Thoracic aorta (tissue), 2 donors: ENCODE measurements around the gene NFASC. TPM values are rescaled to one million over a fixed set of nuclear protein-coding genes. Genes with fewer than 3 reads are reported as not detected.

ENCODE experiments used
- ATAC-seq: fragments of 150-250 bp; one replicate; pipeline ENCODE4 v1.8.0; 2017; ENCODE audit warnings: low read depth; ENCODE audit not compliant: insufficient number of reproducible peaks, low FRiP score
- DNase-seq: peaks from one replicate; pipeline ENCODE4 v3.0.0-alpha.2; 2020; ENCODE audit warnings: low spot score
- H3K27ac ChIP-seq, 2 donors: fragments of 200-600 bp; sonication (generic); 1 replicate in 1 of 2; 2 replicates in 1 of 2; pipeline ENCODE4 v1.5.1; 2016; ENCODE audit warnings: mild to moderate bottlenecking in 2 of 2, moderate library complexity in 2 of 2
- H3K27me3 ChIP-seq: fragments of 200-600 bp; sonication (generic); replicated peaks from 2 replicates; pipeline ENCODE4 v1.6.0; 2016; ENCODE audit warnings: mild to moderate bottlenecking; ENCODE audit not compliant: insufficient read depth
- H3K36me3 ChIP-seq: fragments of 200-600 bp; sonication (generic); one replicate; pipeline ENCODE4 v1.5.1; 2016
- H3K4me1 ChIP-seq, 2 donors: fragments of 200-600 bp; sonication (generic); 1 replicate in 1 of 2; 2 replicates in 1 of 2; pipeline versions ENCODE4 v1.5.1 to v1.6.0; 2016; ENCODE audit warnings: low read depth in 2 of 2, mild to moderate bottlenecking in 1 of 2; ENCODE audit not compliant: control insufficient read depth in 1 of 2
- H3K4me3 ChIP-seq: fragments of 200-600 bp; sonication (generic); 2 replicates; pipeline ENCODE4 v1.5.1; 2016; ENCODE audit warnings: mild to moderate bottlenecking
- H3K9me3 ChIP-seq: fragments of 200-600 bp; sonication (generic); 2 replicates; pipeline ENCODE4 v1.5.1; 2016
- total RNA-seq, 2 donors: library from RNA; depleted of rRNA; stranded (reverse); fragments of >200 nt; gene quantifications; one replicate each; pipeline versions ENCODE4 v1.1.0 to v1.2.3, GENCODE V29; 2016
- TF ChIP-seq, protein P1 (sequence below): fragments of 200-600 bp; sonication (generic); IDR thresholded peaks from one replicate; pipeline ENCODE4 v1.5.1; 2019; ENCODE audit warnings: antibody characterized with exemption

NFASC gene
- total RNA-seq, 2 donors from 2014 or later, result 26.2 to 29.5 TPM

DNA sequence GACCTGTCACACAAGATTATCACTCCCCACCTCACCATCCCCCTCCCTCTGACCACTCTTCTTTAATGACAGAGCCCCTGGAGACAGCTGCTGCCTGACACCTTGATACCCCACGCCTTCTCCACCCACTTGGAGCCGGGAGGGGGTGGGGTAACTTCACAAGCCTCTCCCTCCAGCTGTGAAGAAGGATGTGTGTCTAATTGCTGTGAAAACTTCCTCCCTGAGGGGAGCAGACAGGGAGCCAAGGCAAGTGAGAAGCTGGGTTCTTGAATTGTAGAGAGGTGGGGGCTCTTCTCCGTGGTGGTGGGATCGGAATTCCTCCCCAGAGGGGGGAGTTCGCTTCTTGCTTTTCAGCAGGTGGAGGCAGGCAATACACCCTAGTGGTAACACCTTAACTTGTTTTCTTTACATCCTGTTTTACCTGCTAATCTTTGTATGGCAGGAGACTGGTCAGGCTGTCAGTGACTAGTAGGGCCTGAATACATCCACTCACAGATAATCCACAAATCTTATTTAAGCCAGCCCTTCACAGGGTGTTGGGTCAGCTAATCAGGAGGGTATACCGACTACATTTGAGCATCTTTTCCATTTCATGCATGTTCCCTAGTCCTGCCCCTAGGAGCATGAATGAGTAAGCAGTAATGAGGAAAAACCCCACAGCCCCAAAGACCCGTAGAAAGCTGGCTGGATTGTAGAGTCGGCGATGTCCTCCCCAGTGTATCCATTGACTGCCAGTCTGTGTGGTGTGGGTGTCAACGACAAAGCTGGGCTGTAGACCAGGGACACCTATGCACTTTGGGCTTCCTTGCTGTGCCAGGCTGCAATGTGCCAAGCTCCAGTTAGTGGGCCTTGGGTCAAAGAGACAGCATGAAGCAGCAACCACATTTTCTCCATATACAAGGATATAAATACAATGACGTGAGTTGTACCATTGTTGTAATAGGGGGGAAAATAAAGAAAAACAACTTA is 57.3 kb downstream of the NFASC start:
- TF ChIP-seq, protein P1, sequence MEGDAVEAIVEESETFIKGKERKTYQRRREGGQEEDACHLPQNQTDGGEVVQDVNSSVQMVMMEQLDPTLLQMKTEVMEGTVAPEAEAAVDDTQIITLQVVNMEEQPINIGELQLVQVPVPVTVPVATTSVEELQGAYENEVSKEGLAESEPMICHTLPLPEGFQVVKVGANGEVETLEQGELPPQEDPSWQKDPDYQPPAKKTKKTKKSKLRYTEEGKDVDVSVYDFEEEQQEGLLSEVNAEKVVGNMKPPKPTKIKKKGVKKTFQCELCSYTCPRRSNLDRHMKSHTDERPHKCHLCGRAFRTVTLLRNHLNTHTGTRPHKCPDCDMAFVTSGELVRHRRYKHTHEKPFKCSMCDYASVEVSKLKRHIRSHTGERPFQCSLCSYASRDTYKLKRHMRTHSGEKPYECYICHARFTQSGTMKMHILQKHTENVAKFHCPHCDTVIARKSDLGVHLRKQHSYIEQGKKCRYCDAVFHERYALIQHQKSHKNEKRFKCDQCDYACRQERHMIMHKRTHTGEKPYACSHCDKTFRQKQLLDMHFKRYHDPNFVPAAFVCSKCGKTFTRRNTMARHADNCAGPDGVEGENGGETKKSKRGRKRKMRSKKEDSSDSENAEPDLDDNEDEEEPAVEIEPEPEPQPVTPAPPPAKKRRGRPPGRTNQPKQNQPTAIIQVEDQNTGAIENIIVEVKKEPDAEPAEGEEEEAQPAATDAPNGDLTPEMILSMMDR, result no peak
- H3K27me3 ChIP-seq, result no peaks in the 10 kb centered on the region
- no peaks in the 10 kb centered on the region for H3K4me1 ChIP-seq
- H3K9me3 ChIP-seq, result no peaks in the 10 kb centered on the region
- DNase-seq (no peak), ATAC-seq (no peak)
- no peak overlapping the region for H3K4me3 ChIP-seq
- no peaks in the 10 kb centered on the region for H3K36me3 ChIP-seq
- no peak overlapping the region for H3K27ac ChIP-seq

DNA sequence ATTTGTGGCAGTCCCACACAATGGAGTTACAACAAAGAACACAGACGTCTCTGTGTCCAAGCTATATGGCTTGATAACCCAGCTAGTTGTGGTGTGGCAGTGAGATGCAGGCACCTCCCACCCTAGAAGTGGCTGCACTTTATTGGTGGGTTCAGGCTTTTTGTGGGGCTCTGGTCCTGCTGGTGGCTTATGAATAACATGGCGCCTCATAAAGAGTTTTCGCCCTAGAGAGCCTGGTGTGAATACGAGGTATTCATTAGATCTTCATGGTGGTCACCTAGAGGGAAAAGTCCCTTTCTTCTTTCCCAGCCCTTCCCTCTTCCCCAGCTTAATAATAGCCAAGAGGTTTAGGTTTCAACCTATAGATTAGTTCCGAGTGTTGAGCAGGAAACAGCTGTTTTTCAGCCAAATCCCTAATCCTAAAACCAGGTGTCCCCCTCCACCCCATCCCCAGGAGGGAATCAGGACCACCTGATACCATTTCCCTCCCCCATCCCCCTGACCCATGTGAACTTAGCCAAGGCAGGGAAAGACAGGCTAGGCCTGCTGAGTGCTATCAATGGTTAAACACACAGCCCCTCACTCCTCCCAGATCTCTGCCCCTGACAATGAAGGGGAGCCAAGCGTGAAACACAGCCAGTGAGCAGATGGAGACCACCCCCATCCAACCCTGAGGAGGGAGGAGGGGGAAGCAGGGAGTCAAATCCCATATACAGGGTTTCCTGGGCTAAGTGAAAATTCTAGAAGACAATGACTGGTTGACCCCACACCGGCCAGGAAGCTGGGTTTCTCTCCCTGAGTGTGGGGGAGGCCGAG is 58.2 kb downstream of the NFASC start:
- ATAC-seq (no peak), DNase-seq (no peak)
- Histone ChIP-seq H3K4me3 (no peak overlapping the region), H3K27me3 (no peaks in the 10 kb centered on the region), H3K36me3 (no peaks in the 10 kb centered on the region), H3K9me3 (no peaks in the 10 kb centered on the region), H3K27ac (no peak overlapping the region), H3K4me1 (no peaks in the 10 kb centered on the region)
- TF ChIP-seq, protein P1, result no peak

DNA sequence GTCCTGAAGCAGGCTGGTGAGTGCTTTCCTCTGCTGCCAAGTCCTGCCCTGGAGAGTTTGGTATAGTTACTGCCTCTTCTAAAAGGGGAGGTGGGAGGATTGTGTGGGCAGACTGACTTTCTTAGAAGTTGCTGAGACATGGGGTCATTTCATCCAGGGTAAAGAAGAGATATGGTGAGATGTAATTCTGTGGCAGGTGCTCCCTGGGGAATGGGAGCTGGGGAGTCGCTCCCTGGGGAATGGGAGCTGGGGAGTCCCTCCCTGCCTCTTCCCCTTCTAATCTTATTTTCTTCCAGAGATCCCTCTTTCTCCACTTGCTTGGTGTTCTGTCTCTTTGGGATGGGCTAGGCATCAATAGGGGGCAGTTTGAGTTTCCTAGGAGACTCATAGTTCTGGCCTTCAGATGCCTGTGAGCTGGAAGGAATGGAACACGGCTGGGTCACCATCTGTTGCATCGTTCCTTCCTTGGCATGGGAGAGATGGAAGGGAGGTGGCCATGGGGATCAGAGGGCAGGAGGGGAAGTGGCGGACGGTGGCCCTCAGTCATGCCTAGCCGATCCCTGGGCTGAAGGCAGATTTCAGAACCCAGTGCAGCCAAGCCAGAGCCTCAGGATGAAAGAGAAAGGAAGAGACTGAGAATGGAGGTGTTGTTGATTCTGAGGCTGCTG is 59.0 kb downstream of the NFASC start:
- Histone ChIP-seq H3K27ac (no peak overlapping the region), H3K4me1 (no peaks in the 10 kb centered on the region), H3K27me3 (no peaks in the 10 kb centered on the region), H3K36me3 (no peaks in the 10 kb centered on the region), H3K9me3 (no peaks in the 10 kb centered on the region), H3K4me3 (no peak overlapping the region)
- DNase-seq (no peak), ATAC-seq (no peak)
- TF ChIP-seq, protein P1, result no peak

DNA sequence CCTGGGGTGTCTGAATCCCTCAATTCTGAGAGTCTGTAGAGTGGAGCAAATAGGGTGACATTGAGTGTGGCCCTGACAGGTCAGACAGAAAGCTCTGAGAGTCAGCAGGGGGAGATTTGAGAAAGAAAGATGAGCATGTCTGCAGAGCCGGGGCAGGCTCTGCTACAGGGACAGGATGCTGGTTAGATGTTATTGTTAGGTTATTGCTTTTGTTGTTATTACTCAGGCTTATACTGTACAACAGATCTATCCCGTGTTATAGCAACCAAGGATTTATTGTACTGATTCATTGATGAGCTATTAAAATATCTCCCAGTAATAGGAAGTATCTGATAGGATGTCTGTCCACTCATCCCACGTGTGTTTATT is 59.5 kb downstream of the NFASC start:
- Histone ChIP-seq H3K4me3 (no peak overlapping the region), H3K27me3 (no peaks in the 10 kb centered on the region), H3K9me3 (no peaks in the 10 kb centered on the region), H3K27ac (no peak overlapping the region), H3K4me1 (no peaks in the 10 kb centered on the region), H3K36me3 (no peaks in the 10 kb centered on the region)
- ATAC-seq (no peak), DNase-seq (no peak)
- TF ChIP-seq, protein P1, result no peak

DNA sequence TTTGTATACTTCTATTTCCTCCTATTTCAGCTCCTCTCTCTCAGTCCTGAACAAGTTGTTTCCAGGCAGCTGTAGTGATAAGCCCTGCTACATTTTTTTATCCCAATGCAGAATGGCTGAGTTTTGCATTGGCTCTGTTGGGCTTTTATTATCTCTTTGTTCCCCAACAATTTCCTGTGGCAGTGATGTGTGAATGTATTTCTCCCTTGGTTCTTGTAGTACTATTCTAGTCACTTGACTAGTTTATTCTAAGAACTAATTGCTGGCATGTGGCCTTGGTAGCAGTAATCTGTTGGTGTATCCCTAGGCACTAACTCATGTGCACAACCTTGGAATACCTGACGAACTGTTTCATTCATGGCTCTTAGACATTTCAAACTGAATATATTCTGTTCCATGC is 60.7 kb downstream of the NFASC start:
- no peaks in the 10 kb centered on the region for H3K36me3 ChIP-seq
- no peak for ATAC-seq
- no peak overlapping the region for H3K4me3 ChIP-seq
- H3K4me1 ChIP-seq, result no peaks in the 10 kb centered on the region
- DNase-seq, result no peak
- no peaks in the 10 kb centered on the region for H3K27me3 ChIP-seq
- H3K27ac ChIP-seq, result no peak overlapping the region
- no peaks in the 10 kb centered on the region for H3K9me3 ChIP-seq
- TF ChIP-seq, protein P1, result no peak
